ENCODE measurements around the gene CPEB4. TPM values are rescaled to one million over a fixed set of nuclear protein-coding genes. Genes with fewer than 3 reads are reported as not detected.

CPEB4 gene
- total RNA-seq, 2 experiments from 2014 or later = 18.3 to 19.2 TPM

DNA sequence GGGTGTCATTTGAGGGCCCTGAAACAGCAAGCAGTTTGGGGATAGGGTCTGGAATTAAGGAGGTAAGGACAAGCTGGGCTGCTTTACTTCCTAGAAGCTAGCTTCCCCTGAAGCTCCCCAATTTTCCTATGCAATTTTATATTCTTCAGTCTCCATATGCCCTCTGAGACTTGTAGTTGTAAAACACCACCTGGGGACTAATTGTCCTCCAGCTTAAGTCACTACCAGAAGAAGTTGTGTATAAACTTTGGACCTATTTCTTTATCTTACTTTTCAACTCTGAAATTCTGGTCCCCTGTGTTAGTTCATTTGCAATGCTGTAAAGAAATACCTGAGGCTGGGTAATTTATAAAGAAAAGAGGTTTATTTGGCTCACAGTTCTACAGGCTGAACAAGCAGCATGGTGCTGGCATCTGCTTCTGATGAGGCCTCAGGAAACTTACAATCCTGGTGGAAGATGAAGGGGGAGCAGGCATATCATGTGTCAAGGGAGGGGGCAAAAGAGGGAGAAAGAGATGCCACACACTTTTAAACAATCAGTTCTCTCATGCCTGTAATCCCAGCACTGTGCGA, 41.1 kb upstream of the CPEB4 start:
- Mint-ChIP-seq H3K4me3 (no peak overlapping the region), H3K36me3 (ENCODE audit: low read depth) (no peaks in the 10 kb centered on the region), H3K27me3 (peaks cover 5% of the 10 kb centered on the region), H3K27ac (no peak overlapping the region), H3K4me1 (ENCODE audit: low read depth) (no peaks in the 10 kb centered on the region), H3K9me3 (peaks cover 4% of the 10 kb centered on the region)
- peaks cover 4 to 7% of the 10 kb centered on the region in 2 experiments for H3K9me3 ChIP-seq (ENCODE audit: control insufficient read depth in 1 of 2, insufficient read depth in 1 of 2, low read length in 2 of 2)
- H3K27me3 ChIP-seq (ENCODE audit: control insufficient read depth in 1 of 2, insufficient read depth in 2 of 2, low read length in 2 of 2) = no peaks in the 10 kb centered on the region
- ATAC-seq (ENCODE audit: poor library complexity) (no peak), DNase-seq (no peak)
- no peaks in the 10 kb centered on the region for H3K4me1 ChIP-seq (ENCODE audit: insufficient read depth, low read length)
- H3K4me3 ChIP-seq (ENCODE audit: low read length) = no peak overlapping the region
- TF ChIP-seq, protein P1, sequence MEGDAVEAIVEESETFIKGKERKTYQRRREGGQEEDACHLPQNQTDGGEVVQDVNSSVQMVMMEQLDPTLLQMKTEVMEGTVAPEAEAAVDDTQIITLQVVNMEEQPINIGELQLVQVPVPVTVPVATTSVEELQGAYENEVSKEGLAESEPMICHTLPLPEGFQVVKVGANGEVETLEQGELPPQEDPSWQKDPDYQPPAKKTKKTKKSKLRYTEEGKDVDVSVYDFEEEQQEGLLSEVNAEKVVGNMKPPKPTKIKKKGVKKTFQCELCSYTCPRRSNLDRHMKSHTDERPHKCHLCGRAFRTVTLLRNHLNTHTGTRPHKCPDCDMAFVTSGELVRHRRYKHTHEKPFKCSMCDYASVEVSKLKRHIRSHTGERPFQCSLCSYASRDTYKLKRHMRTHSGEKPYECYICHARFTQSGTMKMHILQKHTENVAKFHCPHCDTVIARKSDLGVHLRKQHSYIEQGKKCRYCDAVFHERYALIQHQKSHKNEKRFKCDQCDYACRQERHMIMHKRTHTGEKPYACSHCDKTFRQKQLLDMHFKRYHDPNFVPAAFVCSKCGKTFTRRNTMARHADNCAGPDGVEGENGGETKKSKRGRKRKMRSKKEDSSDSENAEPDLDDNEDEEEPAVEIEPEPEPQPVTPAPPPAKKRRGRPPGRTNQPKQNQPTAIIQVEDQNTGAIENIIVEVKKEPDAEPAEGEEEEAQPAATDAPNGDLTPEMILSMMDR (IDR thresholded peaks at IDR 0.05) = no peak
- ChIA-PET CTCF (no interaction called here), POLR2A (no interaction called here)
- intact Hi-C loops (cut with DNase I, micrococcal nuclease) = no loop called here
- H3K36me3 ChIP-seq (ENCODE audit: insufficient read depth, low read length) = no peaks in the 10 kb centered on the region
- no peak overlapping the region for H3K27ac ChIP-seq (ENCODE audit: low read depth in 1 of 2, low read length in 2 of 2)

DNA sequence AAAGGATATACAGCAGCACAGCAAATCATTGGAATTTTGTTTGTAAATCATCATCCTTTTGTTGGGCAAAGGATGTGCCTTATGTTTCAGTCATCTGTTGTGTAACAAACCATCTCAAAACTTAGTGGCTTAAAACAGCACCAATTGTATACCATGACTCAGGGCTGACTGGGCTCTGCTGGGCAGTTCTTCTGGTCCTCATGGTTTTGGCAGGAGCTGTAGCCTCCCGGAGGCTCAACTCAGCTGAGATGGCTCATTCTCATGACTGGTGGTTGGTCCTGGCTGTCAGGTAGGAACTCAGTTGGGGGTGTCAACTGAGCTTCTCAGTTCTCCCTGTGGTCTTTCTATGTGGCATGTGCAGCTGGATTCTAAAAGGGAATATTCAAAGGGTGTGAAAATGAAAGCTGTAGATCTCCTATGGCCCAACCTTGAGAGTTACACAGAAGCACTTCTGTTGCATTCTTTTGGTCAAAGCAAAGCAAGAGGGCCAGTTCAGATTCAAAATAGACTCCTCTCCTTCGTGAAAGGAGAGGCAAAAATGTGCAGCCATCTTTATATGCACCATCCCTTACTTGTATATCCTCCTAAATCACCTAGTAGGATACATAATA, 39.1 kb upstream of the CPEB4 start:
- Histone ChIP-seq H3K36me3 (ENCODE audit: insufficient read depth, low read length) (no peaks in the 10 kb centered on the region), H3K4me1 (ENCODE audit: insufficient read depth, low read length) (no peaks in the 10 kb centered on the region), H3K9me3 (ENCODE audit: control insufficient read depth in 1 of 2, insufficient read depth in 1 of 2, low read length in 2 of 2) (peaks cover 4 to 7% of the 10 kb centered on the region in 2 experiments), H3K27ac (ENCODE audit: low read depth in 1 of 2, low read length in 2 of 2) (no peak overlapping the region), H3K27me3 (ENCODE audit: control insufficient read depth in 1 of 2, insufficient read depth in 2 of 2, low read length in 2 of 2) (no peaks in the 10 kb centered on the region), H3K4me3 (ENCODE audit: low read length) (no peak overlapping the region)
- ChIA-PET POLR2A (no interaction called here), CTCF (interaction anchor here (0.7 kb wide), 1 partner anchor 11 kb away, joined by 3 read pairs; no protein-coding TSS in a partner anchor)
- no peak for DNase-seq
- Mint-ChIP-seq H3K4me1 (ENCODE audit: low read depth) (no peaks in the 10 kb centered on the region), H3K4me3 (no peak overlapping the region), H3K9me3 (peaks cover 4% of the 10 kb centered on the region), H3K36me3 (ENCODE audit: low read depth) (no peaks in the 10 kb centered on the region), H3K27ac (no peak overlapping the region), H3K27me3 (peaks cover 5% of the 10 kb centered on the region)
- intact Hi-C loops (cut with DNase I, micrococcal nuclease) = no loop called here
- TF ChIP-seq, protein P1 (IDR thresholded peaks at IDR 0.05) = no peak
- ATAC-seq (ENCODE audit: poor library complexity) = no peak

DNA sequence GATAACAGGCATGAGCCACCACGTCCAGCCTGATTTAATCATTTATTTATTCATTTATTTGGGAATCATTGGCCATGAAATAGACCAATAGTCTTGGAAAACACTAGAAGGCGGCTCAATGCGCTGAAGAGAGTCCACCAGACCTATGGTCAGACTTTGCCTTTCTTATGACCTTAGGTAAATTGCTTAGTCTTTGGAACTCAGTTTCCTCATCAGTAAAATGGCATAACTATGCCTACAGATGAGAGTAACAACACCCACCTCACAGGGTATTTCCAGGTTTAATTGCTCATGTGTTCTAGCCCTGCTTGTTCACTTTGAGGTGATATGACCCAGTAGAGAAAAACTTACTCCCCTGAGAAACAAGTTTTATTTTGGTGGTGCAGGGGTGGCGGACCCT, 38.2 kb upstream of the CPEB4 start:
- H3K4me3 ChIP-seq (ENCODE audit: low read length) = no peak overlapping the region
- no peaks in the 10 kb centered on the region for H3K4me1 ChIP-seq (ENCODE audit: insufficient read depth, low read length)
- ChIA-PET CTCF (no interaction called here), POLR2A (no interaction called here)
- Mint-ChIP-seq H3K27me3 (peaks cover 5% of the 10 kb centered on the region), H3K36me3 (ENCODE audit: low read depth) (no peaks in the 10 kb centered on the region), H3K27ac (no peak overlapping the region), H3K4me1 (ENCODE audit: low read depth) (no peaks in the 10 kb centered on the region), H3K4me3 (no peak overlapping the region), H3K9me3 (peaks cover 4% of the 10 kb centered on the region)
- no peak for ATAC-seq (ENCODE audit: poor library complexity)
- H3K36me3 ChIP-seq (ENCODE audit: insufficient read depth, low read length) = no peaks in the 10 kb centered on the region
- DNase-seq = no peak
- no peaks in the 10 kb centered on the region for H3K27me3 ChIP-seq (ENCODE audit: control insufficient read depth in 1 of 2, insufficient read depth in 2 of 2, low read length in 2 of 2)
- no peak overlapping the region for H3K27ac ChIP-seq (ENCODE audit: low read depth in 1 of 2, low read length in 2 of 2)
- TF ChIP-seq, protein P1 (IDR thresholded peaks at IDR 0.05) = no peak
- peaks cover 4 to 7% of the 10 kb centered on the region in 2 experiments for H3K9me3 ChIP-seq (ENCODE audit: control insufficient read depth in 1 of 2, insufficient read depth in 1 of 2, low read length in 2 of 2)
- intact Hi-C loops (cut with DNase I, micrococcal nuclease) = no loop called here
